NOMO-1 (cell line): ENCODE data around the gene DPEP2NB.
"Not testable (repeated sequence)": the region's sequence is repeated elsewhere in the genome, so short reads cannot be mapped to it uniquely, and the experiment has no call there.

ENCODE experiments used
- DNase-seq, 2 experiments: peaks; one replicate each; lab custom pipeline; 2025; ENCODE audit not compliant: unreplicated experiment in 2 of 2; lab: John Stamatoyannopoulos, UW

The DPEP2NB gene

DNA sequence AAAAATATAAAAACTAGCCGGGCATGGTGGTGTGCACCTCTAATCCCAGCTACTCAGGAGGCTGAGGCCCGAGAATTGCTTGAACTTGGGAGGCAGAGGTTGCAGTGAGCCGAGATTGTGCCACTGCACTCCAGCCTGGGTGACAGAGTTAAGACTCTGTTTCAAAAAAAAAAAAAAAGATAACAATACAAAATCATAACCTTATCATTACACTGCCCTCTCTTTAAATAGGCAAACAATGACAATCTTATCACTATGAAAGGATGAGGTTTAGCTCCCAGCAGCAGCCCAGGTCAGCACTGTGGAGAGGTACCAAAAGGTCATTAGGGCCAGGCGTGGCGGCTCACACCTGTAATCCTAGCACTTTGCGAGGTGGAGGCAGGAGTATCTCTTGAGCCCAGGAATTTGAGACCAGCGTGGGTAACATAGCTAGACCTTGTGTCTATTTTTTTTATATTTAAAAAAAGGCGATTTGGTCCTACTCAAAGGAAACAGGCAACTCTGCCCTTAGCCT is 3.5 kb upstream of the DPEP2NB start:
- no peak for DNase-seq

DNA sequence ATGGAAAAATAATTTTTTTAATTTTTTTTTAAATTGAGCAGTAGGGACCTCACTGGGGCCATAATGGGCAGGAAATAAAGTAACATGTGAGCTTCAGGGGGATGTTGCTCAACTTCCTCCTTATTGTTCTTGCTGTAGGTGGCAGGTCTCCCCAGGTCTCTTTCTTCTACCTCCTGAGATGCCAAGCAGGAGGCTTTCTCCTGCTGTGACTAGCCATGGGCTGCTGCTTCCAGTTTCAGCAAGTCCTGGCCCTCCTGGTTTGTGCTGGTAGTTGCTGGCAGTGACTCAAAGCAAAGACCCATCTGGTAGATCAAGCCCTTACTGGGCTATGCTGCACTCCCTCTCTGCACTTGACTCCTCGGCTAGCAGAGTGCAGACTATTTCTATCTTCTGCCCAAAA is 2.3 kb downstream of the DPEP2NB start:
- DNase-seq = peak; percentile 57 to 74

GRCh38 chr16:68009872-68010271 is 5.8 kb downstream of the DPEP2NB start:
- DNase-seq = not testable (repeated sequence)

GRCh38 chr16:68009157-68009735 is 6.5 kb downstream of the DPEP2NB start:
- no peak for DNase-seq

DNA sequence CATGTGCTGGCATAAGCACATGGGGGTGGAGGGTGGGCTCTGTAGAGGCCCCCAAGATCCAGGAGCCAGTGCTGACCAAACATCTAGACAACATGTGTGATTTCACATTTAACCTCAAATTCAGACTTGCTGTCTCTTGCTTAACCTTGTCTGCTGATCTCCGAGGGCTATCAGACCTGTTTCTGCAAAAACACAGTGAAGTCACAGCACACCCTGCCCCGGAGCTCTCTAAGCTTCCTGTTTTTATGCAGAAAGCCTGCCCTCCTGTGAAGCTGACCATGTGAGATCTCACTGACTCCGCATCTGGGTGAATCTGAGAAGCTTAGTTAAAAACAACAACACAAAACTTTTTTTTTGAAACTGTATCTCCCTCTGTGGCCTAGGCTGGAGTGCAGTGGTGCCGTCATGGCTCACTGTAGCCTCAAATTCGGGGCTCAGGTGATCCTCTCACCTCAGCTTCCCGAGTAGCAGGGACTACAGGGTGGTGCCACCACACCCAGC is 9.9 kb downstream of the DPEP2NB start:
- DNase-seq = peak; percentile 76 to 96

DNA sequence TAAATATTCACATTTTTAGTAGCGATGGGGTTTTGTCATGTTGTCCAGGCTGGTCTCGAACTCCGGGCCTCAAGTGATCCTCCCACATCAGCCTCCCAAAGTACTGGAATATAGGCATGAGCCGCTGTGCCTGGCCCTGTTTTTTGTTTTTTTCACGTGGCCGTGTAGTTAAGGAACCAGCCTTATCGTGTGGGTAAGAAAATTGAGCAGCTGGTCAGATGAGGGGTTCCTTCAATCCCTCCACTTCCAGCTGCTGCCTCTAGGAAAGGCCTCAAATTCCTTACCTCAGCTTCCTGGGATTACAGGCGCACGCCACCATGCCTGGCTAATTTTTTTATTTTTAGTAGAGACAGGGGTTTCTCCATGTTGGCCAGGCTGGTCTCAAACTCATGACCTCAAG is 10.5 kb downstream of the DPEP2NB start:
- no peak for DNase-seq

DNA sequence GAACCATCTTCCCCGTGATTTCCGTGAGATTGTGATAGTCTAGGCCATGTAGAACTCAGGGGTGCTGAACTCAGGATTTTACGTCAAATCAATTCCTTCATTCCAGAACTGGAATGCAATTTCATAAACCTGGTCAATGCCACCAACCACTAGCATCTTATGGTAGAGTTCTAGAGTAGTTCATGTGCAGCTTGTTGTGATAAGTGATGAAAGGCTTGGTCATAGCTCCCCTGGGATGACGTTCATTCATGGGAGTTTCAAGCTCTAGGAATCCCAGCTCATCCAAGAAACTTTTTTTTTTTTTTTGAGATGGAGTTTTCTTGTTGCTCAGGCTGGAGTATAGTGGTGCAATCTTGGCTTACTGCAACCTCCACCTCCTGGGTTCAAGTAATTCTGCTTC is 12.7 kb downstream of the DPEP2NB start:
- no peak for DNase-seq

DNA sequence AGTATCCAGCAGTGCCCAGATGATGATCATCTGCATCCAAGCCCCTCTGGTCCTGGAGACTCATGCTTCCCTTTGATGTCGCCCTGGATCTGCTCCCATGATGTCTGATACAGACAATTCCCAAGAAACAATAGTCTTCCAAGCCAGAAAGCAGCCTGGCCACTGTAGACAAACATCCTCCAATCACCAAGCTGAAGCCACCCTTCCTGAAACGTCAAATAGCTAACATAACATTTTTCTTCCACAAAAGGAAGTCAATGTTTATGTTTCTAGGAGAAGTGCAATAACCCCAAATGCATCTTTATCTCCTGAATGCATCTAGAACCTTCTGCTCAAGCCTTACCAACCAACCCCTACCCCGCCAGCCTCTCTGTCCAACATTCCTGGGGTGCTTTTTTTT is 15.3 kb downstream of the DPEP2NB start:
- DNase-seq = no peak

GRCh38 chr16:67999985-68000384 is 15.7 kb downstream of the DPEP2NB start:
- DNase-seq = peak; percentile 45 to 58

GRCh38 chr16:67998779-67999688 is 16.7 kb downstream of the DPEP2NB start, which contains the start of gene DPEP2:
Gene DPEP2, minus strand, starts transcription at chr16:67999484. Its CDS starts 6,272 bp downstream, at chr16:67993212.
- peak; percentile 88 to 91 for DNase-seq

DNA sequence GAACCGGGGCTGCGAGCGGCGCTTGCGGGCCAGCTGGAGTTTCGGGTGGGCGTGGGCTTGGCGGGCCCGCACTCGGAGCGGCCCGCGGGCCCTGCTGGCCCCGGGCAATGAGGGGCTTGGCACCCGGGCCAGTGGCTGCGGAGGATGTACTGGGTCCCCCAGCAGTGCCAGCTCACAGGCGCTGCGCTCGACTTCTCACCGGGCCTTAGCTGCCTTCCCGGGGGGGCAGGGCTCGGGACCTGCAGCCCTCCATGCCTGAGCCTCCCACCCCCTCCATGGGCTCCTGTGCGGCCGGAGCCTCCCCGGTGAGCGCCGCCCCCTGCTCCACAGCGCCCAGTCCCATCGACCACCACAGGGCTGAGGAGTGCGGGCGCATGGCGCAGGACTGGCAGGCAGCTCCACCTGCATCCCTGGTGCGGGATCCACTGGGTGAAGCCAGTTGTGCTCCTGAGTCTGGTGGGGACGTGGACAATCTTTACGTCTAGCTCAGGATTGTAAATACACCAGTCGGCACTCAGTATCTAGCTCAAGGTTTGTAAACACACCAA is 17.4 kb downstream of the DPEP2NB start:
- DNase-seq = not testable (repeated sequence)

GRCh38 chr16:67996666-67997065 is 19.0 kb downstream of the DPEP2NB start:
- no peak for DNase-seq

DNA sequence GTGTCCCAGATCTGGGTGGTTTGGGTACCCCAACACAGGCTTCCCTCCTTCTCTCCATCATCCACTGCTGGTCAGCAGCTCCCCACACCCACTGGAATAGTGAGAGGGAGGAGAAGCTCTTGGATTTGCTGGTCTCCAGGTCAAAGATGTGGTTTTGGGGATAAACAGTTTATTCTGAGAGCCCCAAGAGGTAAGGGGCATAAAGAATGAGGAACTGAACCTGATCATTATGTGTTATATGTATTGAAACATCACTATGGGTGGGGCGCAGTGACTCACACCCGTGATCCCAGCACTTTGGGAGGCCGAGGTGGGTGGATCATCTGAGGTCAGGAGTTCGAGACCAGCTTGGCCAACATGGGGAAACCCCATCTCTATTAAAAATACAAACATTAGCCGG is 20.3 kb downstream of the DPEP2NB start:
- DNase-seq = peak; percentile 65 to 74

DNA sequence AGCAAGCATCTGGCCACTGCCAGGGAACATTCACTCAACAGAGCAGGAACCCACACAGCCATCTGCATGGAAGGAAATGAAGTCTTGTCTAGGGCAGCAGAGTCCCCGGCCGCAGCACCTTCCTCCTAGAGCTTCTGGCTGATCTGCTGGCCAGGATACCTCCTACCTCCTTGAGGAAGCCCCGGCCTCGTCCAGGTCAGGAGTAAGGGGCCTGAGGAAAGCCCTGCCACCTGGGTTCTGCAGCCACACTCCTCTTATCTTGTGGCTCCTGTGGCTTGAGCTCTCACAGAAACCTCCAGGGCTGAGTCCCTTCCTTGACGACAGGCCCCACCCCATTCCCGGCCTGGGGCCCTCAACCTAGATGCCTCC is 21.7 kb downstream of the DPEP2NB start:
- DNase-seq = not testable (repeated sequence)

- peak; percentile 85 to 91 for DNase-seq
Measured at GRCh38 chr16:67993207-67994039, 22.3 kb downstream of the DPEP2NB start.

GRCh38 chr16:67992661-67993206 is 23.0 kb downstream of the DPEP2NB start:
- DNase-seq = no peak

GRCh38 chr16:67990018-67990386 is 25.7 kb downstream of the DPEP2NB start:
- DNase-seq = no peak

- DNase-seq = no peak
Measured at GRCh38 chr16:67989322-67990017, 26.2 kb downstream of the DPEP2NB start.

DNA sequence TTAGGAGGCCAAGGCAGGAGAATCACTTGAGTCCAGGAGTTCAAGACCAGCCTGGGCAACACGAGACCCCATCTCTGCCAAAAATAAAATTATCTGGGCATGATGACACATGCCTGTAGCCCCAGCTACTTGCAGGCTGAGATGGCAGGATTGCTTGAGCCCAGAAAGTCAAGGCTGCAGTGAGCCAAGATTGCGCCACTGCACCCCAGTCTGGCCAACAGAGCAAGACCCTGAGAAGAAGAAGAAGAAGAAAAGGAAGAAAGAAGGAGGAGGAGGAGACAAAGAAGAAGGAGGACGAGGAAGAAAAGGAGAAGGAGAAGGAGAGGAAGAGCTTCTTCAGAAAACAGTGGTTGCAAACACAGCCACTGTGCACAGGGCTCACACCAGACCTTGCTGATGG is 27.0 kb downstream of the DPEP2NB start:
- no peak for DNase-seq
